Keratinocyte (primary cell): ENCODE data around the gene LDB1. TPM values are rescaled to one million over a fixed set of nuclear protein-coding genes. Genes with fewer than 3 reads are reported as not detected.

ENCODE experiments used
- DNase-seq: peaks from one replicate; pipeline ENCODE4 v3.0.0-alpha.2; 2011; ENCODE audit warnings: low read depth, missing footprints, low spot score
- FAIRE-seq: peaks from 2 replicates; lab custom pipeline; 2011; peaks lifted over from hg19 to GRCh38; lab: Jason Lieb, UNC
- H2AFZ ChIP-seq: 2 replicates; pipeline ENCODE4 v1.6.0; 2012; ENCODE audit warnings: low read length, control low read depth, inconsistent platforms; ENCODE audit not compliant: control insufficient read depth
- H3K27ac ChIP-seq: 2 replicates; pipeline ENCODE4 v1.5.1; 2011; ENCODE audit warnings: low read length; ENCODE audit not compliant: control insufficient read depth, insufficient read depth
- H3K27me3 ChIP-seq: 3 replicates; pipeline ENCODE4 v1.6.0; 2011; ENCODE audit warnings: low read length; ENCODE audit not compliant: control insufficient read depth, insufficient read depth; ENCODE audit errors: extremely low read depth
- H3K36me3 ChIP-seq, 2 experiments: 2 replicates in 1 of 2; 3 replicates in 1 of 2; pipeline ENCODE4 v1.5.1; 2011; ENCODE audit warnings: low read length in 2 of 2, mild to moderate bottlenecking in 1 of 2; ENCODE audit not compliant: control insufficient read depth in 2 of 2, insufficient read depth in 2 of 2; ENCODE audit errors: extremely low read depth in 1 of 2
- H3K4me1 ChIP-seq: 3 replicates; pipeline ENCODE4 v1.5.1; 2011; ENCODE audit warnings: low read length; ENCODE audit not compliant: control insufficient read depth, insufficient read depth; ENCODE audit errors: extremely low read depth
- H3K4me2 ChIP-seq: 3 replicates; pipeline ENCODE4 v1.6.0; 2011; ENCODE audit warnings: low read depth, low read length; ENCODE audit not compliant: control insufficient read depth, insufficient read depth; ENCODE audit errors: extremely low read depth
- H3K4me3 ChIP-seq, 3 experiments: fragments of 200-600 bp in 1 of 3; sonication (generic) in 1 of 3; 2 replicates in 2 of 3; 3 replicates in 1 of 3; pipeline ENCODE4 v1.5.1; 2011 to 2016; ENCODE audit warnings: low read length in 3 of 3, mild to moderate bottlenecking in 3 of 3, control low read depth in 2 of 3, inconsistent platforms in 1 of 3, low read depth in 1 of 3, mixed read lengths in 1 of 3, mixed run types in 1 of 3, moderate library complexity in 1 of 3; ENCODE audit not compliant: control insufficient read depth in 2 of 3, insufficient read depth in 2 of 3; ENCODE audit errors: extremely low read depth in 1 of 3
- H3K79me2 ChIP-seq: 2 replicates; pipeline ENCODE4 v1.6.0; 2012; ENCODE audit warnings: low read length; ENCODE audit not compliant: control insufficient read depth, insufficient read depth
- H3K9ac ChIP-seq: 3 replicates; pipeline ENCODE4 v1.6.0; 2011; ENCODE audit warnings: low read length; ENCODE audit not compliant: control insufficient read depth, insufficient read depth; ENCODE audit errors: extremely low read depth
- H3K9me1 ChIP-seq: 3 replicates; pipeline ENCODE4 v1.6.0; 2011; ENCODE audit warnings: low read length; ENCODE audit not compliant: control insufficient read depth, insufficient read depth; ENCODE audit errors: extremely low read depth
- H3K9me3 ChIP-seq: 2 replicates; pipeline ENCODE4 v1.5.1; 2012; ENCODE audit warnings: low read depth, low read length; ENCODE audit not compliant: control insufficient read depth
- H4K20me1 ChIP-seq: 3 replicates; pipeline ENCODE4 v1.6.0; 2011; ENCODE audit warnings: low read length; ENCODE audit not compliant: control insufficient read depth, insufficient read depth; ENCODE audit errors: extremely low read depth
- EZH2 ChIP-seq: IDR thresholded peaks from one replicate; pipeline ENCODE4 v1.6.1; 2012; ENCODE audit warnings: inconsistent platforms, mild to moderate bottlenecking, low read length, moderate library complexity
- dilution Hi-C: fragments of 300-500 bp; cut with MboI; formaldehyde crosslinking; loops from one replicate; pipeline ENCODE4 v1.7.0; 2020; ENCODE audit warnings: low sequenced_read_pairs; ENCODE audit not compliant: extremely low pct_ligation_motif_present
- polyA plus RNA-seq, 5 experiments: library from polyadenylated mRNA; depleted of rRNA in 3 of 5; stranded (reverse) in 3 of 5; stranded (forward) in 1 of 5; unstranded in 1 of 5; fragments of >200 nt; gene quantifications; 1 replicate in 1 of 5; 2 replicates in 3 of 5; 3 replicates in 1 of 5; pipeline versions ENCODE4 v1.2.1 to v1.2.3, GENCODE V29; 2011 to 2012; ENCODE audit warnings: missing spikeins in 2 of 5, low read depth in 1 of 5, low replicate concordance in 1 of 5
- TF ChIP-seq, protein P1 (sequence below), 3 experiments: IDR thresholded peaks in 1 of 3; conservative IDR thresholded peaks in 1 of 3; optimal IDR thresholded peaks in 1 of 3; 2 replicates in 2 of 3; 3 replicates in 1 of 3; pipeline versions ENCODE3 to v1.5.1; 2011; ENCODE audit warnings: low read length in 3 of 3, mild to moderate bottlenecking in 3 of 3, moderate library complexity in 2 of 3, control low read depth in 1 of 3, inconsistent platforms in 1 of 3; ENCODE audit not compliant: insufficient read depth in 2 of 3; ENCODE audit errors: extremely low read depth in 1 of 3

The LDB1 gene
- polyA plus RNA-seq, 1 donor (not counting 4 experiments of a cell fraction or from before 2014, with no cell fraction given): 97.3 TPM

DNA sequence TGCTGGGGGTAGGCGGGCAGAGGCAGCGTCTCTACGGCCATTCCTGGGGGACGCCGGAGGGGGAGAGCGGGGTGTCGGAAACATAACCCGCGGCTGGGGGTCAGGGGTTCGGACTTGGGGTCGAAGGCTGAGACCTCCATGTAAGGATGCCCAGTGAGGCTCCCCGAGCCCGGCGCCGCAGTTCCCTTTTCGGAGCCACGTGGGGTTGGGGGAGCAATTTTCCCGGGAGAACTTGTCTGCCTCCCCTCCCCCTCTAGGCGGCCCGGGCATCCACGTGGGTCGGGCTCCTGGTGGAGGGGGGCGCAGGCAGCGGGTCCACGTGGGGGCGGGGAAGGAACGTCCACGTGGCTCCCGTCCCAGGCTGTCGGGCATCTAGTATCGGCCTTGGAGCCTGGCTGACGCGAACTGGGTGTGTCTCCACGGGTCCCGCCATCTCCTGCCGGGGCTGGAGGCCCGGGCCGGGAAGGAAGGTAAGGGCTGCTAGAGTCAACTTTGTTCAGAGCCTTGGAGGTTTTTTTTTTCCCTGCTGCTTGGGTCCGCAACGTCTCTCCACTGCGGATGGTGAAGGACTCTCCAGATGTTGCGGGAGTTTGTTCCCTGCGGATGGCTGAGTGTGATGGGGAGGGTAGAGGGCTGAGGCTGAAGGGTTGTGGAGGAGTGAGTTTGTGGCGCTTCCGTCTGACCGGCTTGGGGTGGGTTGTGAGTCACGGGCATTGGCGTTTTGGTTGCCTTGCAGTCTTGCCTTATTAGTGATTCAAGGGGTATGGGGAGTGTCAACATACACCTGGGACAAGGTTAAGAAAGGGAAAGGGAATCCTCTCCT is 13.4 kb upstream of the LDB1 start:
- Histone ChIP-seq H3K36me3 (peaks cover 13 to 25% of the 10 kb centered on the region in 2 experiments), H3K9me1 (peaks cover 7% of the 10 kb centered on the region), H3K9me3 (no peaks in the 10 kb centered on the region), H3K27ac (peak overlapping the region; percentile 94), H3K4me3 (peak overlapping the region; percentile 67 to 98 (median 93)), H4K20me1 (peaks cover 42% of the 10 kb centered on the region), H3K27me3 (no peaks in the 10 kb centered on the region), H3K79me2 (peaks cover 57% of the 10 kb centered on the region), H3K4me1 (peaks cover 46% of the 10 kb centered on the region), H3K9ac (peak overlapping the region; percentile 99), H2AFZ (peak overlapping the region; percentile 23), H3K4me2 (peak overlapping the region; percentile 94)
- TF ChIP-seq EZH2: no peak
- TF ChIP-seq, protein P1, sequence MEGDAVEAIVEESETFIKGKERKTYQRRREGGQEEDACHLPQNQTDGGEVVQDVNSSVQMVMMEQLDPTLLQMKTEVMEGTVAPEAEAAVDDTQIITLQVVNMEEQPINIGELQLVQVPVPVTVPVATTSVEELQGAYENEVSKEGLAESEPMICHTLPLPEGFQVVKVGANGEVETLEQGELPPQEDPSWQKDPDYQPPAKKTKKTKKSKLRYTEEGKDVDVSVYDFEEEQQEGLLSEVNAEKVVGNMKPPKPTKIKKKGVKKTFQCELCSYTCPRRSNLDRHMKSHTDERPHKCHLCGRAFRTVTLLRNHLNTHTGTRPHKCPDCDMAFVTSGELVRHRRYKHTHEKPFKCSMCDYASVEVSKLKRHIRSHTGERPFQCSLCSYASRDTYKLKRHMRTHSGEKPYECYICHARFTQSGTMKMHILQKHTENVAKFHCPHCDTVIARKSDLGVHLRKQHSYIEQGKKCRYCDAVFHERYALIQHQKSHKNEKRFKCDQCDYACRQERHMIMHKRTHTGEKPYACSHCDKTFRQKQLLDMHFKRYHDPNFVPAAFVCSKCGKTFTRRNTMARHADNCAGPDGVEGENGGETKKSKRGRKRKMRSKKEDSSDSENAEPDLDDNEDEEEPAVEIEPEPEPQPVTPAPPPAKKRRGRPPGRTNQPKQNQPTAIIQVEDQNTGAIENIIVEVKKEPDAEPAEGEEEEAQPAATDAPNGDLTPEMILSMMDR (optimal IDR thresholded peaks at IDR 0.05 in 1 of 3, IDR thresholded peaks at IDR 0.05 in 1 of 3, conservative IDR thresholded peaks at IDR 0.05 in 1 of 3; ENCODE audit: extremely low read depth in 1 of 3, insufficient read depth in 2 of 3, low read length in 3 of 3): no peak
- DNase-seq: no peak
- peak; percentile 44 for FAIRE-seq
- dilution Hi-C loops: no loop called here

DNA sequence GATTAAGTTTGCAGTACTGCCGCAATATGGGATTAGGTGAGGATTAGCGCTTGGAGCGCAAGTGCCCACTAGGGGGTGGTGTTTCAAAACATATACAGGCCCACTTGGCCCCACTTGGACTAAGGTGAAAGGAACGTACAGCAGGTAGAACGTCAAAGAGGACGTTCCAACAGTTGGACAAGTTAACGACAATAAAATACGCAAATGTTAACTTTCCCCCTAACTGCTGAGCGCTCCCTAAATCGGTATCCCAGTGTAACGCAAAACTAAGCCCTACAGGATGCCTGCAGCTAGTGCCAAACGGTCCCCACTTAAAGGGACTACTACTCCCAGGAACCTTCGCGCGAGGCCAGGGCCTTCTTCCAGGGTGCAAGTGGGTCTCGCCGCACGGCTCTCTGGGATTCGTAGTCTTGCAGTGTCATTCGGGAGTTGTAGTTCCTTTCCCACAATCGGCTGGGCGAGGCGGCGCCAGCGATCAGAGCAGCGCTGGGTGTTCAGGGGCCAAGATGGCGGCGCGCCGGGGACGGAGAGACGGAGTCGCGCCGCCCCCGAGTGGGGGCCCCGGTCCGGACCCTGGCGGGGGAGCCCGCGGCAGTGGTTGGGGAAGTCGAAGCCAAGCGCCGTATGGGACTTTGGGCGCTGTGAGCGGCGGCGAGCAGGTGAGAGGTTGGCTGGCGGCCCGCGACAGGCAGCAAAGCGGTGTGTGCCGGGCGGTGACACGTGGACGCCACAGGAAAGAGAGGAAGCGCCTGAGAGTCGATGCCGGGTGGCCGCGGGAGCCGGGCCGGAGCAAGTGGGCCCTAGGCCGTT is 12.6 kb upstream of the LDB1 start, which contains the start of gene PPRC1:
Gene PPRC1 (plus strand): TSS at position 478 of the 810 bp plus-strand sequence. CDS start 29 bp downstream, at position 507.
- FAIRE-seq: peak; percentile 90
- H3K36me3 ChIP-seq: peaks cover 5 to 17% of the 10 kb centered on the region in 2 experiments
- dilution Hi-C loops: no loop called here

More for the DNA sequence above, 12.6 kb upstream of the LDB1 start, which contains the start of gene PPRC1:
- Histone ChIP-seq H2AFZ (peak within 1 kb of the TSS; percentile 97), H3K4me2 (peak within 1 kb of the TSS; percentile 94), H4K20me1 (peaks cover 36% of the 10 kb centered on the region), H3K27ac (peak within 1 kb of the TSS; percentile 94), H3K9me3 (no peaks in the 10 kb centered on the region), H3K79me2 (peaks cover 49% of the 10 kb centered on the region), H3K4me1 (peaks cover 51% of the 10 kb centered on the region), H3K9ac (peak within 1 kb of the TSS; percentile 99), H3K9me1 (peaks cover 7% of the 10 kb centered on the region), H3K4me3 (peak within 1 kb of the TSS; percentile 67 to 98 (median 93)), H3K27me3 (no peaks in the 10 kb centered on the region)
- TF ChIP-seq EZH2: no peak
- TF ChIP-seq, protein P1 (optimal IDR thresholded peaks at IDR 0.05 in 1 of 3, IDR thresholded peaks at IDR 0.05 in 1 of 3, conservative IDR thresholded peaks at IDR 0.05 in 1 of 3; ENCODE audit: extremely low read depth in 1 of 3, insufficient read depth in 2 of 3, low read length in 3 of 3): peak; percentile 82 to 98 (median 94)
- peak; percentile 94 for DNase-seq
